Heart left ventricle (tissue), 13 donors: ENCODE data around the gene ACSM2B.
"Not testable (repeated sequence)": the region's sequence is repeated elsewhere in the genome, so short reads cannot be mapped to it uniquely, and the experiment has no call there.

ENCODE experiments used
- POLR2A ChIP-seq, 2 donors: fragments of 450-650 bp; IDR thresholded peaks; one replicate each; pipeline ENCODE4 v1.6.1; 2017; ENCODE audit warnings: antibody characterized with exemption in 2 of 2, mild to moderate bottlenecking in 2 of 2, moderate library complexity in 2 of 2
- TF ChIP-seq, protein P1 (sequence below), 12 donors: fragments of 200-600 bp; sonication (generic) in 4 of 12; IDR thresholded peaks; one replicate each; pipeline versions ENCODE4 v1.5.0 to v1.8.0; 2018 to 2022; ENCODE audit warnings: antibody characterized with exemption in 12 of 12, mild to moderate bottlenecking in 5 of 12
- donor health status: ischemic (EF 13 %, LVEDD 7.1; RV severe dilation, severe dysfunction).
- donor health status: DM: no; HTN: yes; CAD: no.
- donor health status: DM: no; HTN: no; CAD: no.
- donor health status: ischemic (EF 25% LVEDD 6.9; RV normal size, moderate dysfunction).
- donor health status: ischemic (EF 25% LVEDD 5.7; RV mildly dilated, moderate dysfunction).
- donor health status: ischemic (EF 35%, LVEDD 5.7; RV mildly dilated, moderate dysfunction).
- donor health status: nonischemic (EF 11% LVEDD 7.7; RV severe dilation, severe dysfunction).
- donor health status: DM: yes; HTN: yes; CAD: no.
- donor health status: PGD.
- donor health status: ischemic (EF 29% LVEDD 5.4; RV normal size, mild dysfunction).
- donor health status: nonischemic (EF 23%, LVEDD 6.1; RV moderate dilation, normal function).

DNA sequence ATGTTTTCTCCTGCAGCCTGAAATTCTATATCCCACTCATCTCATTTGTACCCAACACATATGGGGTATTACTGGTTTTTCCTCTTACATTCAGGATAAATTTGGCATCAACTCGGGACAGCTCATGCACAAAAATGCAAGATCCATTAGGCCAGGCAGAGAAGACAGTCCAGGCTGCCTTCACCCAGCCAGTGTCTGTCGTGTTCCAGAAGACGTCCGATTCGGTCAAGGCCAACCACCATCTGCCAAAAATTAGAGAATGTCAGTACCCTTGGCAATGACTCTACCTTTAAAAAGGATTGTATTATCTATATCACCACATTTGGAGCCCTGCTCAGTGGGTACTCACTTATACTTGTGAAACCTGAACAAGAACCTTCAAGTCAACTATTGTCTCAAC, 23.3 kb upstream of the ACSM2B start:
- TF ChIP-seq, protein P1, sequence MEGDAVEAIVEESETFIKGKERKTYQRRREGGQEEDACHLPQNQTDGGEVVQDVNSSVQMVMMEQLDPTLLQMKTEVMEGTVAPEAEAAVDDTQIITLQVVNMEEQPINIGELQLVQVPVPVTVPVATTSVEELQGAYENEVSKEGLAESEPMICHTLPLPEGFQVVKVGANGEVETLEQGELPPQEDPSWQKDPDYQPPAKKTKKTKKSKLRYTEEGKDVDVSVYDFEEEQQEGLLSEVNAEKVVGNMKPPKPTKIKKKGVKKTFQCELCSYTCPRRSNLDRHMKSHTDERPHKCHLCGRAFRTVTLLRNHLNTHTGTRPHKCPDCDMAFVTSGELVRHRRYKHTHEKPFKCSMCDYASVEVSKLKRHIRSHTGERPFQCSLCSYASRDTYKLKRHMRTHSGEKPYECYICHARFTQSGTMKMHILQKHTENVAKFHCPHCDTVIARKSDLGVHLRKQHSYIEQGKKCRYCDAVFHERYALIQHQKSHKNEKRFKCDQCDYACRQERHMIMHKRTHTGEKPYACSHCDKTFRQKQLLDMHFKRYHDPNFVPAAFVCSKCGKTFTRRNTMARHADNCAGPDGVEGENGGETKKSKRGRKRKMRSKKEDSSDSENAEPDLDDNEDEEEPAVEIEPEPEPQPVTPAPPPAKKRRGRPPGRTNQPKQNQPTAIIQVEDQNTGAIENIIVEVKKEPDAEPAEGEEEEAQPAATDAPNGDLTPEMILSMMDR (IDR thresholded peaks at IDR 0.05) = not testable (repeated sequence)
- TF ChIP-seq POLR2A (IDR thresholded peaks at IDR 0.05) = not testable (repeated sequence)
